GM20000 (cell line): ENCODE data around the gene MAP2K5.

Experiments
- DNase-seq: peaks from one replicate; pipeline ENCODE4 v3.0.0; 2012; ENCODE audit warnings: low spot score
- TF ChIP-seq, protein P1 (sequence below): IDR thresholded peaks from 2 replicates; pipeline ENCODE4 v1.5.1; 2012; ENCODE audit warnings: mild to moderate bottlenecking, control low read depth; ENCODE audit errors: extremely low read depth, missing control alignments

The MAP2K5 gene

DNA sequence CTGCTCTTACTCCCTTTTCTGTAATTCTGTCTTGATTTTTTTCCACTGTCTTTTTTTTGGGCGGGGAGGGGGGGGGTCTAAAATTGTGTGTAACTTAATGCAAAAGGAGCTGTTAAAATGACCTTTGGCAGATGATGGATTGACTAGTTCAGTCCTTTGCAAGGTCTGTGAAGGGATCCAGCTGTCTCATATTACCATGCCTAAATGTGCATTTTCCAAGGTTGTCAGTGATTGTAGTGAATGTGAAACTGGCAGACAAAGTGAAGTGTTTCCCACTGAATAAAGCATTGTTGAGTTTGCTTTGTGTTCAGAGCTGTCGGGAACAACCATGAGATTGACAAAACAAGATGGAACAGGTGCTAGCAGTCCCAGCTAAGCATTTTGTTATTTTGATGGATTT is 172.7 kb downstream of the MAP2K5 start:
- TF ChIP-seq, protein P1, sequence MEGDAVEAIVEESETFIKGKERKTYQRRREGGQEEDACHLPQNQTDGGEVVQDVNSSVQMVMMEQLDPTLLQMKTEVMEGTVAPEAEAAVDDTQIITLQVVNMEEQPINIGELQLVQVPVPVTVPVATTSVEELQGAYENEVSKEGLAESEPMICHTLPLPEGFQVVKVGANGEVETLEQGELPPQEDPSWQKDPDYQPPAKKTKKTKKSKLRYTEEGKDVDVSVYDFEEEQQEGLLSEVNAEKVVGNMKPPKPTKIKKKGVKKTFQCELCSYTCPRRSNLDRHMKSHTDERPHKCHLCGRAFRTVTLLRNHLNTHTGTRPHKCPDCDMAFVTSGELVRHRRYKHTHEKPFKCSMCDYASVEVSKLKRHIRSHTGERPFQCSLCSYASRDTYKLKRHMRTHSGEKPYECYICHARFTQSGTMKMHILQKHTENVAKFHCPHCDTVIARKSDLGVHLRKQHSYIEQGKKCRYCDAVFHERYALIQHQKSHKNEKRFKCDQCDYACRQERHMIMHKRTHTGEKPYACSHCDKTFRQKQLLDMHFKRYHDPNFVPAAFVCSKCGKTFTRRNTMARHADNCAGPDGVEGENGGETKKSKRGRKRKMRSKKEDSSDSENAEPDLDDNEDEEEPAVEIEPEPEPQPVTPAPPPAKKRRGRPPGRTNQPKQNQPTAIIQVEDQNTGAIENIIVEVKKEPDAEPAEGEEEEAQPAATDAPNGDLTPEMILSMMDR, result no peak
- no peak for DNase-seq

DNA sequence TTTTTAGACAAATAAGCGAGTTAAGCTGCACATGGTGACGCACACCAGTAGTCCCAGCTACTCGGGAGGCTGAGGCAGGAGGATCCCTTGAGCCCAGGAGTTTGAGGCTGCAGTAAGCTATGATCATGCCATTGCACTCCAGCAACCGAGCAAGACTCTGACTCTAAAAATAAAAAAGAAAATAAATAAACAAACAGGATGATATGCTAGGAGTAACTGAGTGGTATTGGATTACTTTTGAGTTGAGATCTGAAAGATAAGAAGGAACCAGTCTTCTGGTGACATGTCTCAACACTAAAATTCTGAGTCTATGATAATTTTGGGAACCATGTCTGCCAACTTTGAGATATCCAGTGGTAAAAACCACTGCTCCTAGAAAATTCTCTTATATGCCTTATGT is 173.7 kb downstream of the MAP2K5 start:
- TF ChIP-seq, protein P1, result no peak
- DNase-seq, result no peak

DNA sequence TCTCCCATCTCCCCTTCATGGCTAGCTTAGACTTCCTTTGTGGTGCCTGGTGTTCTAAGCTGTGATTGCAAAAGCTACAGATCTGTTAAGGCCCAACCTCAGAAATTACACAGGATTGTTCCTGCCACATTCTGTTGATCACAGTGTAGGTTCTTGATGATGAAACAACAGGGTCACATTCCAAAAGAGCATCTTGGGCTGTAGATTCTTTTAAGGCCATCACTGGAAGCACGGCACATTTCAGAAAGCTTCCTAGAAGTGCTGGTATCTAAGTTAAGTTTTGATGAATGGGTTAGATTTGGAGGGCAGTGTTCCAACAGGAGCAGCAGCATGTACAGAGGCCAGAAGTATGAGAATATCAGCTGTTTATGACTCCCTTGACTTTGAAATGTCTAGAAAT is 175.3 kb downstream of the MAP2K5 start:
- no peak for DNase-seq
- TF ChIP-seq, protein P1, result no peak

DNA sequence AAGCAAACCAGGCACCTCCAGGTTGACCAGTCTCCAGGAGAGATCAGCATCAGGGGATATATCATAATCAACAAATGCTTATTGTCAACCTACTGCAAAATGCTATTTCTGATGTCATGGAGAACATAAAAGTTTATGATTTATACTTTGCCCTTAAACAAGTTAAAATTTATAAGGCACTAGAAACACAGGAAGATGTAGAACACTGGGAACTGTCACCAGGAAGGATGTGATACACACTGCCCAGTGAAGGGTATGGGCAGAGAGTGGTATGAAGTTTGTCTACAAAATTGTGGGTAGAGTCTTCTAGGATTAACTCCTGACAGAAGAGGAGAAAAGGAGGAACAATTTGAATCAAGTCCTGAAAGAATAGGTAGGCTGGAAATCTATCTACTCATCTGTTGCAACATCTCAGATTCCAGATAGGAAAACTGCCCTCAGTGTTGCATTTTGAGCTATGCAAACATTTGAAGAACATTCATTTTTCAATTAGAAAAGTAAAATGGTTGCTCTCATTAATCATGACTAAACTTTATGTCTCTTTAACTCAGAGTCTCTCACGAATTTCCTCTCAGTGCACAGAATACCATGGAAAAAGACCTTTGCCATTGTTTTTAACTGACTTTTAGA is 176.9 kb downstream of the MAP2K5 start:
- TF ChIP-seq, protein P1, result no peak
- DNase-seq, result no peak

DNA sequence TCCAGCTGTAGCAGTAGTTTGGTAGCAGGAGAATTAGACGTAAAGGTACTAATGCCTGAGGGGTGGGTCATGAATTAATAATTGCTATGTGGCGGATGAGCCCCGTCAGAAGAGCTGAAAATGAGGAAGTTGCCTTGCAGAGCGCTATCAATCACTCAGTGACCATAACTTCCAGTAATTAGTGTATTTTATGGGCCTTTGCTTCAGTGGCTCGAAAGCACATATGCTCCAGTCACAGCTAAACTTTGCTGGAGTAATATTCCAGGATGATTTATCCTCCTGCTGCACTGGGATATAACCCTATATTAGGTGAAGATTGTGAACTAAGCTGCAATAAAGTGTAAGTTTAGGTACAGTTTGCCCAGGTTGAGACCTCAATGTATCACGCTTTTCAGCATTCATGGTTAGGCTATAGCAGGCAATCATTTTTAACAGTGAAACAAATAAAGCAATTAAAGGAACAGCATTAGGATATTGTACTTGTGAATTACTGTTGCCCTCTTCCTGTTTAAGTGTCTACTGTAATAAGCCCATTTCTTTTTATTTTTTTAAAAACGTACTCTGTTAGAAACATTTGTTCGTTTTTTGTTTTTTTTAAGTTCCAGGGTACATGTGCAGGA is 178.2 kb downstream of the MAP2K5 start:
- TF ChIP-seq, protein P1, result no peak
- DNase-seq, result no peak

DNA sequence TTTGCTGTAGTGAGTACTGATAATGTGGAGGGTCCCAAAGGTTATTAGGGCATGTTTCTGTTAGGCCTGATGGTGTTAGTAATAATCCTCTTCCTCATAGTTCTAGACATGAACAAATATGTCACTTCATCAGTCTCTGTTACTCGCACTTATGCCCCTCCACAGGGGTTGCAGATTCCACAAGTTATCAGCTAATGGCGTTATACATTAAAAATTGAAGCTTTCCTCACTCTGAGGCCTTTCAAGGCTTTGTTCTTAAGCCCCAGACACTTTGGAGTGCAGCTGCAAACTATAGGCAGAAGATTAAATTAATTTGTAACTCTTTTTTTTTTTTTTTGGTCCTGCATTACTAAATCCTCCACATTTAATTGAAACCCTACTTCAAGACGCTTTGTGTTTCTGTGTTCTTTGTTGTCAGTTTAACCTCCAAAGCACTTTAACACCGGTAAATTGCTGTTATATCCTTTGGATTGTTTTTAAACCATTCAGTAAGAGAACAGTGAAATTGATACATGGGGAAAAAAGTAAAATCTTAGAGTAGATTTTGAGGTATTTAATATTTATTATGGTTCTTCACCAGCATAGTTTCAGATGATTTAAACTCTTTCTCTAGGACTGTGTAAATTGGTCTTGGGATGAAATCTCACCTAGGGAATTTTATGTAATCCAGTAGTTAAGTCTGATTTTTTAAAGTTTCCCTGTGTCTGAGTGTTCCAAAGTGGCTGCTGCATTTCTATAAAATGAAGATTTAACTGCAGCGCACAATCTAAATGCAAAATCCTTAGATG is 179.7 kb downstream of the MAP2K5 start:
- DNase-seq, result no peak
- TF ChIP-seq, protein P1, result no peak
